PFSK-1 (cell line): ENCODE results near the gene ATP5MC2.

Experiments
- FOXP2 ChIP-seq: optimal IDR thresholded peaks from 2 replicates; pipeline ENCODE3; 2011; ENCODE audit warnings: borderline replicate concordance, control low read depth, inconsistent platforms; ENCODE audit not compliant: insufficient read depth; ENCODE audit errors: extremely low read length, extremely low read depth
- POLR2AphosphoS5 ChIP-seq: IDR thresholded peaks from 2 replicates; pipeline ENCODE4 v1.6.1; 2012; ENCODE audit warnings: low read depth, mild to moderate bottlenecking, control low read depth, low read length, moderate library complexity
- SIN3A ChIP-seq: IDR thresholded peaks from 2 replicates; pipeline ENCODE4 v1.6.1; 2012; ENCODE audit warnings: mild to moderate bottlenecking, low read length, moderate library complexity, borderline replicate concordance; ENCODE audit not compliant: insufficient read depth
- TAF1 ChIP-seq: IDR thresholded peaks from 2 replicates; pipeline ENCODE4 v1.6.1; 2012; ENCODE audit warnings: low read length, control low read depth, borderline replicate concordance; ENCODE audit not compliant: insufficient read depth
- TF ChIP-seq, protein P1 (sequence below), 2 experiments: IDR thresholded peaks; 2 replicates each; pipeline versions ENCODE4 v1.6.1 to v1.8.0; 2011 to 2012; ENCODE audit warnings: low read depth in 2 of 2, low read length in 2 of 2, control low read depth in 1 of 2, inconsistent platforms in 1 of 2, mild to moderate bottlenecking in 1 of 2, moderate library complexity in 1 of 2; ENCODE audit not compliant: insufficient read depth in 1 of 2

DNA sequence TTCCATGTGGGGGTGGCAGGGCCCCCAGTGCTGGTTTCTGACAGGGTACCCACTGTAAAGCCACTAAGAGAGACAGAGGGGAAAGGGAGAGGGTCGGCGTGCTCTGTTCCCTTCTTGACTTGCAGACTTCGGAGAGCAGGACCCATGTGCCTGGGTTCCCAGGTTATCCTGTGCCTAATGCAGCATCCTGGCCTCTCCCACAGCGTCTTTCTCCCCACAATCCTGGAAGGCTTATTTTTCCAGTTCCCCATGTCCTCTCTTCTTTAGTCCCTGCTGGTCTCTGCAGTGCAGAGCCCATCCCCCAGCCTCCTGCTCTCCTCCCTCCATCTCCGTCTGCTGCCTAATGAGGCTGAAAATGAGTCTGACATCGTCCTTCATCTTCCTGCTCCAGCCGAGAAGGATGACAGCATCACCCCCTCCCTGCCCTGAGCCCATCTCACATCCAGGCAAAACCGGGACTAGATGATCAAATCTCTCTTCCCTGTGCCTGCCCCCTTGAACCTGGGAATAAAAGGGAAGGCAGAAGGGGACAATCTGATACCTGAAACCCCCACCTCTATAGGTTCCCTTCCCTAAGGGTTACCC, 36.3 kb upstream of the ATP5MC2 start:
- TF ChIP-seq TAF1: no peak
- no peak for TF ChIP-seq POLR2AphosphoS5
- TF ChIP-seq, protein P1, sequence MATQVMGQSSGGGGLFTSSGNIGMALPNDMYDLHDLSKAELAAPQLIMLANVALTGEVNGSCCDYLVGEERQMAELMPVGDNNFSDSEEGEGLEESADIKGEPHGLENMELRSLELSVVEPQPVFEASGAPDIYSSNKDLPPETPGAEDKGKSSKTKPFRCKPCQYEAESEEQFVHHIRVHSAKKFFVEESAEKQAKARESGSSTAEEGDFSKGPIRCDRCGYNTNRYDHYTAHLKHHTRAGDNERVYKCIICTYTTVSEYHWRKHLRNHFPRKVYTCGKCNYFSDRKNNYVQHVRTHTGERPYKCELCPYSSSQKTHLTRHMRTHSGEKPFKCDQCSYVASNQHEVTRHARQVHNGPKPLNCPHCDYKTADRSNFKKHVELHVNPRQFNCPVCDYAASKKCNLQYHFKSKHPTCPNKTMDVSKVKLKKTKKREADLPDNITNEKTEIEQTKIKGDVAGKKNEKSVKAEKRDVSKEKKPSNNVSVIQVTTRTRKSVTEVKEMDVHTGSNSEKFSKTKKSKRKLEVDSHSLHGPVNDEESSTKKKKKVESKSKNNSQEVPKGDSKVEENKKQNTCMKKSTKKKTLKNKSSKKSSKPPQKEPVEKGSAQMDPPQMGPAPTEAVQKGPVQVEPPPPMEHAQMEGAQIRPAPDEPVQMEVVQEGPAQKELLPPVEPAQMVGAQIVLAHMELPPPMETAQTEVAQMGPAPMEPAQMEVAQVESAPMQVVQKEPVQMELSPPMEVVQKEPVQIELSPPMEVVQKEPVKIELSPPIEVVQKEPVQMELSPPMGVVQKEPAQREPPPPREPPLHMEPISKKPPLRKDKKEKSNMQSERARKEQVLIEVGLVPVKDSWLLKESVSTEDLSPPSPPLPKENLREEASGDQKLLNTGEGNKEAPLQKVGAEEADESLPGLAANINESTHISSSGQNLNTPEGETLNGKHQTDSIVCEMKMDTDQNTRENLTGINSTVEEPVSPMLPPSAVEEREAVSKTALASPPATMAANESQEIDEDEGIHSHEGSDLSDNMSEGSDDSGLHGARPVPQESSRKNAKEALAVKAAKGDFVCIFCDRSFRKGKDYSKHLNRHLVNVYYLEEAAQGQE (IDR thresholded peaks at IDR 0.05; ENCODE audit: insufficient read depth in 1 of 2, low read depth in 2 of 2, low read length in 2 of 2): no peak
- no peak for TF ChIP-seq SIN3A
- TF ChIP-seq FOXP2: no peak
